ENCODE data around the gene MARS2.

Gene MARS2

GRCh38 chr2:197705912-197706838 lies 1.0 kb downstream of the MARS2 start:
- Histone ChIP-seq H3K36me3 (ENCODE audit: control insufficient read depth in 2 of 2, insufficient read depth in 1 of 2, low read length in 2 of 2) (peaks cover 0 to 16% of the 10 kb centered on the region in 2 experiments; a peak in 1 of 3 replicates), H3K9me3 (ENCODE audit: control insufficient read depth, insufficient read depth, low read depth, low read length) (no peaks in the 10 kb centered on the region), H3K4me3 (ENCODE audit: low read depth, low read length) (peak overlapping the region; percentile 85), H3K27ac (ENCODE audit: extremely low read depth, low read depth, low read length) (peak overlapping the region; percentile 66; the same call in 1 of the 2 replicates), H3K4me1 (ENCODE audit: control insufficient read depth, insufficient read depth, low read length) (peaks cover 6% of the 10 kb centered on the region; the same call in 1 of the 2 replicates)
- TF ChIP-seq HOXD13 (CRISPR knock-in tag; IDR thresholded peaks at IDR 0.05; ENCODE audit: borderline replicate concordance): no peak
- TF ChIP-seq MYNN (tag by site-specific recombination; IDR thresholded peaks at IDR 0.05; ENCODE audit: borderline replicate concordance): peak; percentile 86; the same call in 1 of the 2 replicates
- peak; percentile 40; the same call in 1 of the 2 replicates for TF ChIP-seq ZBTB17 (tag by site-specific recombination; IDR thresholded peaks at IDR 0.05)
- TF ChIP-seq ZNF580 (tag by site-specific recombination; IDR thresholded peaks at IDR 0.05): no peak
- TF ChIP-seq HOXC10 (CRISPR knock-in tag; IDR thresholded peaks at IDR 0.05): 0 out of 2 replicates have a peak, but pooled peaks have one; percentile 63
- TF ChIP-seq GLIS2 (tag by site-specific recombination; IDR thresholded peaks at IDR 0.05): 0 out of 2 replicates have a peak, but pooled peaks have one; percentile 1
- TF ChIP-seq ZNF239 (tag by site-specific recombination; IDR thresholded peaks at IDR 0.05): no peak
- ChIA-PET POLR2A (interaction anchor here (0.5 to 2.6 kb wide), 5 partner anchors 74 to 253 kb away, joined by 3 to 23 read pairs (median 4); partner anchors contain the start of genes COQ10B, HSPD1, HSPE1 and MOB4), CTCF (interaction anchor here (0.5 to 1.3 kb wide), 9 partner anchors 12 to 1038 kb away, joined by 3 to 5 read pairs (median 3); no protein-coding TSS in a partner anchor)

- H3K4me3 ChIP-seq (ENCODE audit: low read depth, low read length): peak overlapping the region; percentile 85
- no peak overlapping the region for H3K27ac ChIP-seq (ENCODE audit: extremely low read depth, low read depth, low read length)
- POLR2A ChIA-PET: interaction anchor here (0.5 to 2.6 kb wide), 3 partner anchors 73 to 245 kb away, joined by 3 to 23 read pairs (median 4); partner anchors contain the start of genes HSPD1 and HSPE1
- TF ChIP-seq ZNF624 (tag by site-specific recombination; IDR thresholded peaks at IDR 0.05) (no peak), ZNF530 (tag by site-specific recombination; IDR thresholded peaks at IDR 0.05; ENCODE audit: low read depth) (no peak), ZBTB44 (tag by site-specific recombination; IDR thresholded peaks at IDR 0.05) (no peak)
- H3K36me3 ChIP-seq (ENCODE audit: control insufficient read depth in 2 of 2, insufficient read depth in 1 of 2, low read length in 2 of 2): peaks cover 0 to 22% of the 10 kb centered on the region in 2 experiments; a peak in 1 of 3 replicates
- H3K9me3 ChIP-seq (ENCODE audit: control insufficient read depth, insufficient read depth, low read depth, low read length): no peaks in the 10 kb centered on the region
- peaks cover 6% of the 10 kb centered on the region; the same call in 1 of the 2 replicates for H3K4me1 ChIP-seq (ENCODE audit: control insufficient read depth, insufficient read depth, low read length)
- CTCF ChIA-PET: interaction anchor here (0.5 to 1.5 kb wide), 9 partner anchors 66 to 1037 kb away, joined by 3 to 5 read pairs (median 3); no protein-coding TSS in a partner anchor
Observed at GRCh38 chr2:197706839-197707207, 1.7 kb downstream of the MARS2 start.

- Histone ChIP-seq H3K27ac (ENCODE audit: extremely low read depth, low read depth, low read length) (no peak overlapping the region), H3K4me3 (ENCODE audit: low read depth, low read length) (peak overlapping the region; percentile 85), H3K36me3 (ENCODE audit: control insufficient read depth in 2 of 2, insufficient read depth in 1 of 2, low read length in 2 of 2) (peaks cover 0 to 22% of the 10 kb centered on the region in 2 experiments; a peak in 1 of 3 replicates), H3K4me1 (ENCODE audit: control insufficient read depth, insufficient read depth, low read length) (peaks cover 6% of the 10 kb centered on the region; the same call in 1 of the 2 replicates), H3K9me3 (ENCODE audit: control insufficient read depth, insufficient read depth, low read depth, low read length) (no peaks in the 10 kb centered on the region)
- POLR2A ChIA-PET: no interaction called here
- CTCF ChIA-PET: interaction anchor here (0.6 to 1.5 kb wide), 11 partner anchors 8 to 1155 kb away, joined by 3 to 4 read pairs (median 3); partner anchors contain the start of gene RFTN2
- TF ChIP-seq ZNF529 (tag by site-specific recombination; IDR thresholded peaks at IDR 0.05; ENCODE audit: insufficient replicate concordance) (no peak), SCRT2 (tag by site-specific recombination; IDR thresholded peaks at IDR 0.05) (peak; percentile 79), ZNF302 (tag by site-specific recombination; IDR thresholded peaks at IDR 0.05; ENCODE audit: low read depth) (no peak), TRIM28 (IDR thresholded peaks at IDR 0.05; ENCODE audit: borderline replicate concordance, low read length) (no peak), PBX3 (CRISPR knock-in tag; IDR thresholded peaks at IDR 0.05) (no peak), ZNF202 (tag by site-specific recombination; IDR thresholded peaks at IDR 0.05; ENCODE audit: borderline replicate concordance) (no peak), KLF8 (tag by site-specific recombination; IDR thresholded peaks at IDR 0.05) (no peak), PRDM6 (tag by site-specific recombination; IDR thresholded peaks at IDR 0.05) (0 out of 2 replicates have a peak, but pooled peaks have one; percentile 31), ZNF514 (tag by site-specific recombination; IDR thresholded peaks at IDR 0.05) (no peak), KLF9 (tag by site-specific recombination; IDR thresholded peaks at IDR 0.05; ENCODE audit: low read depth) (no peak), SCRT1 (tag by site-specific recombination; IDR thresholded peaks at IDR 0.05; ENCODE audit: borderline replicate concordance) (0 out of 2 replicates have a peak, but pooled peaks have one; percentile 45), ZNF544 (tag by site-specific recombination; IDR thresholded peaks at IDR 0.05) (no peak), ZNF654 (tag by site-specific recombination; IDR thresholded peaks at IDR 0.05; ENCODE audit: low read depth) (peak; percentile 69)
Observed at GRCh38 chr2:197707316-197708213, 2.4 kb downstream of the MARS2 start.
